NCI-H1694 (cell line): ENCODE results near the gene POLR2B.
A peak's percentile ranks its signal among the peaks of the same experiment; 100 is the strongest.
"Not testable (repeated sequence)": the region's sequence is repeated elsewhere in the genome, so short reads cannot be mapped to it uniquely, and the experiment has no call there.

Experiments
- DNase-seq: peaks from one replicate; lab custom pipeline; 2025; lab: John Stamatoyannopoulos, UW

Gene POLR2B

DNA sequence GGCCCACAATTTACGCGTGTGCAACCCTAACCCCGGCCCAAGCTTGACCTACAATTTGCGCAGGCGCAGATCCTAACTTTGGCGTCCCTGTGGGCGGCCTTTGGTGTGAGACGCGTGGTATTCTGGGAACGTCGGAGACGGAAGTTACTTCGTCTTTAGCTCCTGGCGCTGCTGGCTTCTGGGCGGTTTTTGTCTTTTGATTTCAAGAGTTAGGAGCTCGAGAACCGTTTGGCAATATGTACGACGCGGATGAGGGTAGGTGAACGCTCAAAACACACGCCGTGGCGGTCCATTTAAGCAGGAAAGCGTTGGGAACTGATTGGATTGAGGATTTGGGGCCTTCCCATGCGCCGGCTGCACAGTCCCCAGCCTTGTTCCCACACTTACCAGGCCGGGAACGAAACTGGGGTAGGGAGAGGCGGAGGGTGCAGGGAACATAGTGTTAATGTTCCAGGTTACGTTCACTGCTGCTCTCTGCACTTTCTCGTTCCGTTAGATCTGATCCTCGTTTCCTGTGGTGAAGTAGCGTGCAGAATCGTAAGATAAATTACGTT, at the start of gene POLR2B:
Gene POLR2B, plus strand, starts transcription at position 147 of the 554 bp plus-strand sequence. Its CDS starts 90 bp downstream, at position 237.
- DNase-seq, result peak; percentile 75

DNA sequence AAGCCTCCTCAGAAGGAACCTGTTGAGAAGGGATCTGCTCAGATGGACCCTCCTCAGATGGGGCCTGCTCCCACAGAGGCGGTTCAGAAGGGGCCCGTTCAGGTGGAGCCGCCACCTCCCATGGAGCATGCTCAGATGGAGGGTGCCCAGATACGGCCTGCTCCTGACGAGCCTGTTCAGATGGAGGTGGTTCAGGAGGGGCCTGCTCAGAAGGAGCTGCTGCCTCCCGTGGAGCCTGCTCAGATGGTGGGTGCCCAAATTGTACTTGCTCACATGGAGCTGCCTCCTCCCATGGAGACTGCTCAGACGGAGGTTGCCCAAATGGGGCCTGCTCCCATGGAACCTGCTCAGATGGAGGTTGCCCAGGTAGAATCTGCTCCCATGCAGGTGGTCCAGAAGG, 48.1 kb upstream of the POLR2B start:
- no peak for DNase-seq

DNA sequence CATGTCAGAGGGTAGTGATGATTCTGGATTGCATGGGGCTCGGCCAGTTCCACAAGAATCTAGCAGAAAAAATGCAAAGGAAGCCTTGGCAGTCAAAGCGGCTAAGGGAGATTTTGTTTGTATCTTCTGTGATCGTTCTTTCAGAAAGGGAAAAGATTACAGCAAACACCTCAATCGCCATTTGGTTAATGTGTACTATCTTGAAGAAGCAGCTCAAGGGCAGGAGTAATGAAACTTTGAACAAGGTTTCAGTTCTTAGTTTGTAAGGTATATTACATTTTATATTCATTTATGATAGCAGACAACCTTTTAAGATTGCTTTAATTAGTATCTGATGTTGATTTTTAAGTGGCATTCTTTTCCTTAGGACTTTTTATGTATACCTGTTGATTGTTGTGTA, 46.8 kb upstream of the POLR2B start:
- DNase-seq, result no peak

DNA sequence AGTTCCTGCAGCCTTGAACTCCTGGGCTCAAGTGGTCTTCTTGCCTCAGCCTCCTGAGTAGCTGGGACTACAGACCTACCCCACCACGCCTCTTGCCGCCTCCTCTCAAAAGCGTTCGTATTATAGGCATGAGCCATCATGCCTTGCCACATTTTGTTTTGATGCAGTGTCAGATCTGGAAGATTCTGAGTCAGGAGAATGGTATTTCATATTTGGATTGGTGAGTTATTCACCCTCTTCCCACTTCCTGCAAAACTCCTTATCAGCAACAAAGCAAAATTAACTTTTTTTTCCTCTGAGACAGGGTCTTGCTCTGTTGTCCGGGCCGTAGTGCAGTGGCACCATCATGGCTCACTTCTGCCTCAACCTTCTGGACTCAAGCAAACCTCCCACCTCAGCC, 41.4 kb upstream of the POLR2B start:
- DNase-seq, result no peak

DNA sequence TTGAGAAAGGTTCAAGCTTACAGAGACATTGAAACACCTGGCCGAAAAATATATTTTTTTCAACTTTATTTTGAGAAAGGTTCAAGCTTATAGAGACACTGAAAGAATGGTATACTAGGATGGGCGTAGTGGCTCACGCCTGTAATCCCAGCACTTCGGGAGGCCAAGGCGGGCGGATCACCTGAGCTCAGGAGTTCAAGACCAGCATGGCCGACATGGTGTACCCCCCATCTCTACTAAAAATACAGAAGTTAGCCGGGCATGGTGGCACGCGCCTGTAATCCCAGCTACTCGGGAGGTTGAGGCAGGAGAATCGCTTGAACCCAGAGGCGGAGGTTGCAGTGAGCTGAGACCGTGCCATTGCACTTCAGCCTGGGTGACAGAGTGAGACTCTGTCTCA, 38.9 kb upstream of the POLR2B start:
- DNase-seq, result not testable (repeated sequence)

DNA sequence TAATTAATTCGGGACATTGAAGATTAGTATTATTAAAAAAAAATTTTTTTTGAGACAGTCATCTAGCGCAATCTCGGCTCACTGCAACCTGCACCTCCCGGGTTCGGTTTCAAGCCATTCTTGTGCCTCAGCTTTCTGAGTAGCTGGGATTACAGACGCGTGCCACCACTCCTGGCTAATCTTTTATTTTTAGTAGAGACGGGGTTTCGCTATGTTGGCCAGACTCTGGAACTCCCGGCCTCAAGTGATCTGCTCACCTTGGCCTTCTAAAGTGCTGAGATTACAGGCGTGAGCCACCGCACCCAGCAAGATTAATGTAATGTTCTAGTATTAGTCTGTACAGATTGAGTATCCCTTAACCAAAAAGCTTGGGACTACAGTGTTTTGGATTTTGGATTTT, 38.3 kb upstream of the POLR2B start:
- no peak for DNase-seq

DNA sequence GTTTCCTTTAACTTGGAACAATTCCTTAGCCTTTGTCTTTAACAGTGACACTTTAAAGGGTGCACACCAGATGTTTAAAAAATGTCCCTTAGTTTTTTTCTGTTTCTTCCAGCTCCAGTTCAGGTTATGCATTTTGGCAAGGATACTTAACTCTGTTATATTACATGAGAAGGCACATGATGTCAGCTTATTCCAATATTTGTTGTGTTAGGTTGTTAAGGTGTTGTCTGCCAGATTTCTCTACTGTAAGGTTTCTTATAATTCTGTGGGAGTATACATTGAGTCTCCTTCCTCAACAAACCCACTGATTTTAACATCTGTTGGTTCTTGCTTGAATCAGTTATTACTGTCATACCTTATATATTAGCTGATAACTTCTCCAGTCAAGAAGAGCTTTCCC, 37.7 kb upstream of the POLR2B start:
- DNase-seq, result no peak

DNA sequence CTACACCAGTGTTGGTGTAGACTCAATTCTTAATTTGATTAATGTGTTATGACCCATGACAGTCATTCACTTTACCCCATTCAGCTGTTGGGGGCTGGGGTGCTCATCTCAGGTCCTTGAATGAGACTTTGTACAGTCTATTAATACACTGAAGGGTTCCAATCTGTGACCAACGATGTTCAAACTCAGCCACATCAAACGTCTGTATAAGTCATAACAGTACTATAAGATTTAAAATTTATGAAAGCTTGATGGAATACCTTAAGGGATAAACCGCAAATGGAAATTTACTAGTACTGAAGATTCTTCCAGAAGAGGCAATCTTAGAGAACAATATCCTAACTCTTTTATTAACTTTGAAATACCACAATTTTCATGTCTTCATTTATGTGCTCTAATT, 37.3 kb upstream of the POLR2B start:
- DNase-seq, result no peak

DNA sequence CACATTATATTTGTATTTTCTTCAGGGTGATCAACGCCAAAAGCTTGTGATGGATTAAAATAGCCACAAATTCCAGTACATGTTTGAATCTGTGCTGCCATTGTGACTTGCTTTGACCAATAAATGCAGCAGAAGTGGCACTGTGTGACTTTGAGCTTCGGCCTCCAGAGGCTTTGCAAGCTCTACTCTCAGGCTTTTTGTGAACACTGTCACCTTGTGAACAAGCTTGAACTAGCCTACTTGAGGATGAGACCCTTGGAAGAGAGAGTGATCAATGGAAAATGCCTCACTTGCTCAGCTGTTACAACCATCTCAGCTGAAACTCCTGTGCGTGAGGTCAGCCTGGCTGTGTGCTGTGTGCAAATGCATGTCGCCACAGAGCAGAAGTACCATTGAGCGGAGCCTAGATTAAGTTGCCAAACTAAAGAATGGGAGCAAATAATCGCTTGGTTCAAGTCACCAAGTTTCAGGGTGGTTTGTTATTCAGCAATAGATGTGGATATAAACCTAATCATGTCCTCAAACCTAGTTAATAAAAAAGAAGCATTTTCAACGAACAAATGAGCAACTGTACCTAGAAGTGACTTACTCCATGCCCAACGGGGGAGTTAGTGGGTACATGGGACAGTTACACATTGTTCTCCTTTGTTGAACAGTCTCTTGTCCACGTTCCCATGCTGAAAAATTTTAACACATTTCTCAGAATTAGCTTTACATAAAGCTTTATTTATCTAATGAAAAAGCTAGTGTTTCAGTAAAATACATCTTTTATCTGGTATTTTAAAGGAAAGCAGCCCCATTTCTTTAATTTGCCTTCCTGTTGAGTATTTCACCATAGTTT, 24.8 kb upstream of the POLR2B start:
- DNase-seq, result no peak

DNA sequence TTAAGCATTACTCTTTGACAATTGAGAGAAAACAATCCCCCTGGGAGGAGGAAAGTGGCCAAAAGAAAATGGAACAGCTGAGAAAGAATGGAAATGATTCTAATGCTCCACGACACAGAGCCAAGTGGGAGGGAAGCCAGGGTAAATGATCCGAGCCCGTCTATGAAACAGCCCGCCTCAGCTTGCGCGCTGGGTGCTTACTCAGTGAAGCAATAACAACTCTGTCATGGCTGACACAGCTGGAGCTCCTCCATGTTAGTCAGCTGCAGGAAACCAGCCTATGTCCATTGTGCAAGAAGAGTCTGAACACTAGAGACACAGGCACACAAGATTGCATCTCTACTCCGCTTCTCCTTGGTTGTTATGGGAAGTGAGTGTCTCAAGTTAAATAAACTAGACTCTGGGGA, 20.6 kb upstream of the POLR2B start:
- DNase-seq, result peak; percentile 3

DNA sequence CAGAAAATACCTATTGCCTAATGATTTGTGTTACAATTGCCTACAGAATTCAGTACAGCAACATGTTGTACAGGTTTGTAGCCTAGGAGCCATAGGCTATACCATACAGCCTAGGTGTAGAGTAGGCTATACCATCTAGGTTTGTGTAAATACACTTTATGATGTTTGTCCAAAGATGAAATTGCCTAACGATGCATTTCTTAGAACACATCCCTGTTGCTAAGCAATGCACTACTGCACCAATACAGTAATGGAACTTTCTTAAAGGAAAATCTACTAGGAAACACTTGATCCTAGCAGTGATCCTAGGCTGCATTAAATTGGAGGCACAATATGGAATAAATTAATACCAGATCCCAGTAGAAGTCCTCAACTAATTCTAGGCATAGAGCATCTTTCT, 19.6 kb upstream of the POLR2B start:
- DNase-seq, result no peak

DNA sequence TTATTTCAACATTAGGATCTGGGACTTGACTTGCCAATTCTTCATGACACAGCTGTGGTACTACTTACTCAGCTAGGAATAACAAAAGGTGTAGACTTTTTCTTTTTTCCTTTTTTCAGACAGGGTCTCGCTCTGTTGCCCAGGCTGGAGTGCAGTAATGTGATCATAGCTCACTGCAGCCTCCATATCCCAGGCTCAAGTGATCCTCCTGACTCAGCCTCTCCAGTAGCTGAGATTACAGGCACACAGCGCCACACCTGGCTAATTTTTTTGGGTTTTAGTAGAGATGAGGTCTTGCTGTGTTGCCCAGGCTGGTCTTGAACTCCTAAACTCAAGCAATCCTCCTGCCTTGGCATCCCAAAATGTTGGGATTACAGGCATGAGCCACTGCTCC, 17.6 kb upstream of the POLR2B start:
- no peak for DNase-seq

DNA sequence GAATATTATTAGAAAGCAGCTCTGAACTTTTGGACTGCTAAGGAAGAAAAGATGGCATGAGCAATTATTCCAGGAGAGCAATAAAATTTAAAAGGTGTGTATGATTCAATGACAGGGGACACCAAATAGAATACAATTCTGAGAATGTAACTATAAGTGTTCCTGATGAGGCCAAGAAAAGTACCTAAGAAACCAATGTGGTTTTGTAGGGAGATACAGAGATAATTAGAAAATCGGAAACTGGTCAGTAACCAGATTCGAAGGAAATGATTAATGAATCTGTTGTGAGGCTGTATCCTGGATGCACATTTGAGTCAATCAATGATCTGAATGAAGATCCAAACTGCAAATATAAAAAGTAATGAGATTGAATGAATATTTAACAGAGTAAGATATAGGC, 7.3 kb upstream of the POLR2B start:
- no peak for DNase-seq

DNA sequence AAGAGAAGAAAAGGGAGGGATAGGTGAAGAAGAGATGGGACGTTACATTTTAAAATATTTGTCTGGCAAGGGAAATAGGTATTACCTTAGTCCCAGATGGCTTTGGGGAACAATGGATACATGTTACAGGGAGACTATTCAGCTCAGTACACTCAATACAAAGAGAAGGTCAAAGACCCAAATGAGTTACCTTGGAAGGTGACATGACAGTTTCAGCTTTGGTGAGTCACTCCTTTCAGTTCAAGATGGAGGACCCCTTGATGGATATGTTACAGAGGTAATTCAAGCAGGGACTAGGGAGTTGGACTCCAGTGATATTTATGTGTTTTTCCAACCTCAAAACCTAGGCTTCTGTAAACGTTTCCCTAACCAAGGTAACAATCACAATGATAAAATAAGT, 6.3 kb upstream of the POLR2B start:
- DNase-seq, result no peak

DNA sequence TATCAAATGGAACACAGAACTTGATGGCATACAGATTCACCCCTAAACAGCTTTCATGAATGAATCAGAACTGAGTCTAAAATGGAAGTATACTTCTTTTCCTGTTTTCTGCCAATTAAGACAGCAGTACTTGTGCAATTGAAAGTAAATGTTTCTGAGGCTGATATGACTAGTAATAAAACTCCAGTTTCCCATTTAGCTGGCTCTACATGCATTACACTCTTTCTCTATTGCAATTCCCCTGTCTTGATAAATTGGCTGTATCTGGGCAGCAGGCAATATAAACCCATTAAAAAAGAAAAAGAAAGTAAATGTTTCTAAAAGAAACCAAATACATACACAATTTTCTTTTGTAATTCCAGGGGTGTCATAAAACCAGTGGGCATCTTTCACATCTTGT, 5.9 kb upstream of the POLR2B start:
- no peak for DNase-seq

DNA sequence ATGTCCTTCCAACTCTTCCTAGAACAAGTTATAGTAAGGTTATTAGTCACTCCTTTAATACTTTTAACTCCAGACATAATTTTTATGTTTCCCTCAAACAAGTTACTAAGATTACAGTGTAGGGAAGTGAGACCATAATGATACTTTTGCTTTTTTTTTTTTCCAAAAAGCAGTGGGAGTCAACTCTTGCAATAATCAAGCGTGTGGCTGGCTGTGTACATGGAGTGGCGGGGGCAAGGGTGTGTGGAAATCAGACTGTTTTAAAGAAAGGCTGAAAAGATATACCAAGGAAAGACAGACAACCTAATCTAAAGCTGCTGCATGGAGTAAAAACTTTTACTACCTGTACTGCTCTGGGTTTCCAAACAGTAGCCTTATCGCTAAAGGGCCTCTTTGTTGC, 5.4 kb upstream of the POLR2B start:
- DNase-seq, result no peak

DNA sequence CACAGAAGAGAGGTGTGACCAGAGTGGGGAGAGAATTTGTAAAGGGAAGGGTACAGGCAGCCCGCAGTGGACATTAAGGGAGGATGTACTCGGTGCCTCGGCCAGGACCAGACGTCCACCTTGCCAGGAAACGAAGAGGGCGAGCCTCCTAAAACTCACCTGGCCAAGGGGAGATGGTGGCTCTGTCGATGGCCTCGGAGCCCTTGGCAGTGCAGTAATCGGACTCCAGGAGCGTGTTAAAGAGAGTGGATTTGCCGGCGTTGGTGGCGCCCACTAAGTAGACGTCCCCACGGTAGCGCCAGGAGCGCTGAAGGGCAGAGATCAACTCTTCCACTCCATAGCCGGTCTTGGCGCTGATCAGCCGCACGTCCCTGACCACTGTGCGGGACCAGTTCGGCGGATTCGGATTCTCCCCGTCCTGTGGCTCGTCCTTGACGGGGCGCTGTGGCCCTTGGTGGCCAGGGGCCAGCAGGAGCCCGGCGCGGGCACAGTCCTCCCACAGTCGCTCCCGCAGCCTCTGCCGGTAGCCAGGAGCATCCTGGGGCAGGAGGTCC, 2.3 kb upstream of the POLR2B start:
- no peak for DNase-seq

DNA sequence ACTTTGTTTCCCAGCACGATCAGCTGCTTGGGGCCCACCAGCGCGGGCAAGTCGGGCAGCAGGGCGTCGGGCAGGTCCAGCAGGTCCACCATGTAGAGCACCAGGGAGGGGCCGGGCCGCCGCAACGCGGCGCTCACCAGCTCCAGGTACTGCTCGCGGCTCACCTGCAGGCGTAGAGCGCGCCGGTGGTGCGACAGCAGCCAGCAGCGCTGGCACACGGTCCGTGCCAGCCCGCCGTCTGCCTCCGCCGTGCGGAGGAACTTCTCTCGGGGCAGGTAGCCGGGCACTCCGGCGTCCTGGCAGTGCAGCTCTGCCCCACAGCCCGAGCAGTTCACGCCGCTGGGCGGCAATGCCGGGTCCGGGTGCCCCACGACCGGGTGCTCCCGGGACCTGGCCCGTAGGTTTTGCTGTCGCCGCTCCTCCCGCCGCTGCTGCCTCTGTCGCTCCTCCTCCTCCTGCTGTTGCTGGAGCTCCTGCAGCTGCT, 1.8 kb upstream of the POLR2B start:
- peak; percentile 11 for DNase-seq

DNA sequence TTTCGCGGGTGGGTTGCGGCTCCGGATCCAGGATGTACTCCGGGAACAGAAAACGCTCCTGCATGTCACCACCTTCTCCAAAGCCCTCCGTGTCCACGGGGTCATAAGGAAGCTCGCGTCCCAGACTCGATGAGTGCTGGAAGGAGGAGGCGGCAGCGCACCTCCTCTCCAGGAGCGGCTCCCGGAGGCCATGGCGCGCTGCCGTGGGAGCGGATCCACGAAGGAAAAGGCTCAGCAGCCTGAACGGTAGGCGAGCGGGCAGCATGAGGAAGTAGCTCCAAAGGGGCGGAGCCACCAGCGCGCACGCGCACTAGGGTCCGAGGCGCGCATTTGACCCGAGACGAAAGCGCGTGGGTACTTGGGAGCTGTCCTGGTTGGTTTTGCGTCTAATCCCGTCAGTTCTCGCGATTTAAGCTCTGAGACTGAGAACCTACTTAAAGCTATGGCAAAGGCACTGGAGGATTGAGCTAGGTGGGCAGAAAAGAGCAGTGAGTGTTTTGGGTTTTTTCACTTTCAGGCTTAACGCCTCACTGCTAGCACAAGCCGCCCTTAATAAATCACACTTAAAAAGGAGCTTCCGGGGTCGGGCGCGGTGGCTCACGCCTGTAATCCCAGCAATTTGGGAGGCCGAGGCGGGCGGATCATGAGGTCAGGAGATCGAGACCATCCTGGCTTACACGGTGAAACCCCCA, 1.2 kb upstream of the POLR2B start, which contains the start of gene NOA1:
Gene NOA1, minus strand, starts transcription at position 286 of the 692 bp plus-strand sequence. Its CDS starts 21 bp downstream, at position 265.
- peak; percentile 92 for DNase-seq

DNA sequence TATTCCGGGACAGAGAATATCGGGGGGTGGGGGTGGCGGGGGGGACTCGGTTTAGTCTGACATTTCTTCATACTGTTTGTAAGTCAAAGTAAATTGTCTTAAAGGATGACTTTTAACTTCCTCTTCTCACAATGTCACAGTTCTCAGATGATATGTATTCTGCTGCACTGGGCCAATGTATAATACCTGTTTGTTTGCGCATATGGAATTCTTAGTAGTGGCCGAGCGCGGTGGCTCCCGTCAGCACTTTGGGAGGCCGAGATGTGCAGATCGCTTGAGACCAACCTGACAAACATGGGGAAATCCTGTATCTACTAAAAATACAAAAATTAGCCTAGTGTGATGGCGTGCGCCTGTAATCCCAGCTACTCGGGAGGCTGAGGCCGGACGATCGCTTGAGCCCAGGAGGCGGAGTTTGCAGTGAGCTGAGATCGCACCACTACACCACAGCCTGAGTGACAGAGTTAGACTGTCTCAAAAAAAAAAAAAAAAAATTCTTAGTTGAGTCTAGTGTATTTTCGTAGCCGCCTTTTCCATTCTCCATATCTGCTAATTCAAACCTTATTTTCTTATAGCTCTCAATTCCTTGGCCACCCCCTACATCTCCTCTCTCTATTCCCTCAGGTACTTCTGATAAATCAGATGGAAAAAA, 851 bp downstream of the POLR2B start:
- DNase-seq, result no peak

DNA sequence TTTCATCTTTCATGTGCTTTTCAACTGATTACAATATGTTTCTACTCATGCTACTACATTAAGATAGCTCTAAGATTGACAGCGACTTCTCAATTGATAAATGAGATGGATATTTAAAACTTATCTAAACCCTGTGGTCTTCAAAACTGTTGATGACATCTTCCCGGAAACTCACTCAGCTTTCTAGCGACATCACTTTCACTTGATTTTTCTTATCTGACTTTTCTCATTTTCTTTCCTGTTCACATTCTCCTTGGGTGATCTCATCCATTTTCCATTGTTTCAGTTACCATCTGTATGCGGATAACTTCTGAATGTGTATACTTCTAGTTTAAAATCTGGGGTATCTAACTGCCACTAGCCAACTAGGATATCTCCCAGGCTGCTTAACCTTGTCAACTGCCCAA, 3.1 kb downstream of the POLR2B start:
- DNase-seq, result no peak

DNA sequence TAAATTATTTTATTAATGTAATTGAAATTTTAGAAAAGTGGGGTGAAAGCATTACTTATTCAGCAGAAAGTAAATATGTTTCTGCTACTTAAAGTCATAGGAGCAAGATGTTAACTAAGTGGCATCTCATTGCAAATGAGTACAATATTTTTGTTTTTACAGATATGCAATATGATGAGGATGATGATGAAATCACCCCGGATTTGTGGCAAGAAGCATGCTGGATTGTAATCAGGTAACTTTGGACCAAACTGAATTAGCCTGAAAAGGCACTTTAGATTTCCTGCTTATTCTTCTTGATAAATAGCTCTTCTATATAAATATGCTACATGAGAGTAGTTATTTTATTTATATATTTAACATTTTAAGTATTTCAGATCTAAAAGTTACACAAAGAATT, 7.5 kb downstream of the POLR2B start:
- no peak for DNase-seq
